ENCODE measurements around the gene PKM.

The PKM gene

DNA sequence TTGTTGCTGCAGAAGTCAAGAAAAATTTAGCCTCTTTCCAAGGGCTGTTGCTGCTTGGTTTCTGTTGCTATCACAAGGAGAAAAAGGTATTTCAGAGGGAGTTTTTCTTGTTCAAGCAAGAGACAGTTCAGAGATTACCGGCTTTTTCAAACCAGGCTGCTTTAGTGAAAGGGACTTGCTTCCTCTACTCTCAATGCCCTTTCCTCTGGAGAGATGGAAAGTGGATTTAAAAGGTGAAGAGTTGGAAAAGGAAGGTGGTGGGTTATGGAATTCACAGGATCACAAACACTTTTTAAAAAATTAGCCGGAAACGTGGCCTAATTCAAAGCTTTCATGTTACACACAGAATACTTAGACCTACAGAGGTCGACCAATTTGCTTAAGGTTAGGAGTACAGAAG lies 40.2 kb upstream of the PKM start:
- TF ChIP-seq, protein P1, sequence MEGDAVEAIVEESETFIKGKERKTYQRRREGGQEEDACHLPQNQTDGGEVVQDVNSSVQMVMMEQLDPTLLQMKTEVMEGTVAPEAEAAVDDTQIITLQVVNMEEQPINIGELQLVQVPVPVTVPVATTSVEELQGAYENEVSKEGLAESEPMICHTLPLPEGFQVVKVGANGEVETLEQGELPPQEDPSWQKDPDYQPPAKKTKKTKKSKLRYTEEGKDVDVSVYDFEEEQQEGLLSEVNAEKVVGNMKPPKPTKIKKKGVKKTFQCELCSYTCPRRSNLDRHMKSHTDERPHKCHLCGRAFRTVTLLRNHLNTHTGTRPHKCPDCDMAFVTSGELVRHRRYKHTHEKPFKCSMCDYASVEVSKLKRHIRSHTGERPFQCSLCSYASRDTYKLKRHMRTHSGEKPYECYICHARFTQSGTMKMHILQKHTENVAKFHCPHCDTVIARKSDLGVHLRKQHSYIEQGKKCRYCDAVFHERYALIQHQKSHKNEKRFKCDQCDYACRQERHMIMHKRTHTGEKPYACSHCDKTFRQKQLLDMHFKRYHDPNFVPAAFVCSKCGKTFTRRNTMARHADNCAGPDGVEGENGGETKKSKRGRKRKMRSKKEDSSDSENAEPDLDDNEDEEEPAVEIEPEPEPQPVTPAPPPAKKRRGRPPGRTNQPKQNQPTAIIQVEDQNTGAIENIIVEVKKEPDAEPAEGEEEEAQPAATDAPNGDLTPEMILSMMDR (IDR thresholded peaks at IDR 0.05), result no peak

DNA sequence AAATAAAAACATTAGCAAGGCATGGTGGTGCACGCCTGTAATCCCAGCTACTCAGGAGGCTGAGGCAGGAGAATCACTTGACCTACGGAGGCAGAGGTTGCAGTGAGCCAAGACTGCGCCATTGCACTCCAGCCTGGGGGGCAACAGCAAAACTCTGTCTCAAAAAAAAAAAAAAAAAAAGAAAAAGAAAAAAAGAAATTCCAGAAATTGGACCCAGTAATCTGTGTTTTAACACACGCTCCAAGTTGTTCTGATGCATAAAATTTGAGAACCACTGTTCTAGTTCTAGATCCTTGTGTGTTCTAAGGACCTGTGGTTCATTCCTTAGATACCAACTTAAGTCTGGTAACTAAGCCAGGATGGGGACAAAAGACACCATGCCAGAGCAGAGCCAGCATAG lies 38.7 kb upstream of the PKM start:
- TF ChIP-seq, protein P1 (IDR thresholded peaks at IDR 0.05), result no peak

DNA sequence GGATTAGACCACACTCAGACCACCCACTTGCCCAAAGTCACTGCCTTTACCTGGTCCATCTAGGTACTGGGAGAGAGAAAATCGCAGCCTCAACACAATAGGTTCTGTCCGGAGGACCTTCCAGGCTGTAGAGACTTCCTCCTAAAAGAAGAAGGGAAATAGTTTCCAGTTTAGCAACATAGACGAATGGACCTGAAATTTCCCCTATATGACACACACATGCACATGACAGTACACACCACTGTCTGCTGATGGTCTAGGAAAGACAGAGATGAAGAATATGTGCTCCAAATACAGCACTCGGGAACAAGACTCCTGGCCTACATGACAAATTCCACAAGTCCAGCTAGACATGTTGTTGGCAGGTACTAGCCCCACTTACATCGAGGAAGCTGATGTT lies 34.0 kb upstream of the PKM start:
- TF ChIP-seq, protein P1 (IDR thresholded peaks at IDR 0.05), result no peak

DNA sequence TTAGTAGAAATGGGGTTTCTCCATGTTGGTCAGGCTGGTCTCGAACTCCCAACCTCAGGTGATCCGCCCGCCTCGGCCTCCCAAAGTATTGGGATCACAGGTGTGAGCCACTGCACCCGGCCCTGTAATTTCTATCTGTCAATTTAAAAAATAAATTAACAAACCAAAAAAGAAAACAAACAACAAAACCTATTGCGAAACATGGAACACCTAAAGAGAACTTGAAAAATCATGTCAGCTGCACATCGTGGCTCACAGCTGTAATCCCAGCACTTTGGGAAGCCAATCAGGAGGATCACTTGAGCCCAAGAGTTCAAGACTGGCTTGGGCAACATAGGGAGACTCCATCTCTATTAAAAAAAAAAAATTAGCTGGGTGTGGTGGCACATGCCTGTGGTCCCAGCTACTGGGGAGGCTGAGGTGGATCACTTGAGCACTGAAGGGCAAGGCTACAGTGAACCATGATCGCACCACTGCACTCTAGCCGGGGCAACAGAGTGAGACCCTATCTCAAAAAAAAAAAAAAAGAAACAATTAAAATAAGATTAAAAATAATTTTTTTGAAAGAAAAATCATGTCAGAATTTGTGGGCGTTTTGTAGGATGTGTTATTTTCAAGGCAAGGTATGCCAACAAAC lies 21.8 kb upstream of the PKM start:
- TF ChIP-seq, protein P1 (IDR thresholded peaks at IDR 0.05), result no peak

DNA sequence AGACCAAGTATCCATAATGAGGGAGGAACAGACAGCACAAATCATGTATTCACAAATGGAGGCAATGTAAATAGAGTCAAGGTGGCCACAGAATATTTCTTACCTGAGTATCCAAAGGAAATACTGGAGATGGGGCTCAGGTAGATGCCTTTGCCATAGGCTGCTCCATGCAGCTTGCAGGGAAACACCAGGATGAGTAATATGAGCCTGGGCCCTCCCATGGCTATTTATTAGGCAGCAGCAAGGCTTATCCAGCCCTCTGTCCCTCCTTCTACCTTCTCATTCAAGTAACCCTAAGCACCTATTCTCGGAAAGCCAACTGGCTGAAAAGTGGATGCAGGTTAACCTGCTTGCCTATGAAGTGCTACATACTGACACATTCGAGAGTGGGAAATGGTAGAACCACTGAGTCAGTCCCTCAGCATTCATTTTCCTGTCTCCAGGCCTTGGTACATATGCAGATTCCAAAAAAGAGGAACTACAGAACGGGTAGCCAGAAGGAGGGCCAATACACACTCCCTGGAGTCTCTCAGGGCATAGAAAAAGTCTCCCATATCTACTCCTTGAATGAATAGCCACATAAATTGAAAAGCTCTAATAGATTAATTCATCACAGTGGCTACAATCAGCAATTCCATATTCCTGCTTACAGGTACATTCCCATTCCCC lies 18.3 kb upstream of the PKM start:
- TF ChIP-seq, protein P1 (IDR thresholded peaks at IDR 0.05), result no peak

DNA sequence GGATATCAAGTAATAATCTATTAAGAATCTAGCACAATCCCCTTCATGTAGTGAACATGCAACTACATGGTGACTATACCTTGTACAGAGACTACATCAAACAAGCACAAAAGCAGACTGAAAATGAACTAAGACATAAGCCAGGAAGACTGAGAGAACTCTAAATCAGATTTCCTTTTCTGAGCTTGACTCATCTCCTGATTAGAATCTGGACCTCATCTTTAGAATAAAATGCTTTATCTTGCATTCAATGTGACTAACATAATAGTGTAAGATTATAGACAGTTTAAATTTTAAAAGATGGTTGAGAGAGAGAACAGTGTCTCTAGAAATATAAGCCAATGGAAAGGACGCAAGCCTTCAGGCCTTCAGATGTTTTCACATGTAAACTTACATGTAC lies 17.5 kb upstream of the PKM start:
- TF ChIP-seq, protein P1 (IDR thresholded peaks at IDR 0.05), result no peak

DNA sequence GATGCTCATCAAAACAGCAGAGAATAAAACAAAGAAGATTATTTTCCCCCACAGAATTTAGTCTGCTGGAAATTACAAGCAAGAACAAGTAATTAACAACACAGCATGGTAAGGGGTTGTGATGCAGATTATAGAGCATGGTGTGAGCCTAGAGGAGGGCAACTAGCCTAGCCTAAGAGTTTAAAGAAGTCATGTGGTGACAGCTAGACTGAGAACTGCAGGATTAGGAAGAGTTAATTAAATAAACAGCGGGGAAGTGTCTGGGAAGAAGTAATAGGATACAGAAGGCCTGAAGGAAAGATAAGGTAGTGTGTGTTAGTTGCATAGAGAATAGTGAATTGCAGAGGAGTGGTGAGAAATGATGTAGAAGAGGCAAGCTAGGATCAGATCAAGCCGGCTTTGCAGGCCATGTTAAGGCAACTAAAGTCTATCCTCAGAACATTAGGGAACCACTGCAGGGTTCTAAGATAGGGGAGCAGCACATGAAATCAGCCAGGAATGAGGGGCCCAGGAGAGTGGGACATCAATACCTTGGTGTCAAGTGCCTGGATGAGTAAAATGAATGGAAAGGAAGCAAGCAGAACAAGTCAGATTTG lies 11.9 kb upstream of the PKM start:
- TF ChIP-seq, protein P1 (IDR thresholded peaks at IDR 0.05), result no peak
